Measurements from ENCODE around the gene KDM1A. TPM values are rescaled to one million over a fixed set of nuclear protein-coding genes. Genes with fewer than 3 reads are reported as not detected.

Gene KDM1A
- total and polyA plus RNA-seq, 2 donors (not counting 3 experiments of a cell fraction or from before 2014, with no cell fraction given), result 105 to 111 TPM

DNA sequence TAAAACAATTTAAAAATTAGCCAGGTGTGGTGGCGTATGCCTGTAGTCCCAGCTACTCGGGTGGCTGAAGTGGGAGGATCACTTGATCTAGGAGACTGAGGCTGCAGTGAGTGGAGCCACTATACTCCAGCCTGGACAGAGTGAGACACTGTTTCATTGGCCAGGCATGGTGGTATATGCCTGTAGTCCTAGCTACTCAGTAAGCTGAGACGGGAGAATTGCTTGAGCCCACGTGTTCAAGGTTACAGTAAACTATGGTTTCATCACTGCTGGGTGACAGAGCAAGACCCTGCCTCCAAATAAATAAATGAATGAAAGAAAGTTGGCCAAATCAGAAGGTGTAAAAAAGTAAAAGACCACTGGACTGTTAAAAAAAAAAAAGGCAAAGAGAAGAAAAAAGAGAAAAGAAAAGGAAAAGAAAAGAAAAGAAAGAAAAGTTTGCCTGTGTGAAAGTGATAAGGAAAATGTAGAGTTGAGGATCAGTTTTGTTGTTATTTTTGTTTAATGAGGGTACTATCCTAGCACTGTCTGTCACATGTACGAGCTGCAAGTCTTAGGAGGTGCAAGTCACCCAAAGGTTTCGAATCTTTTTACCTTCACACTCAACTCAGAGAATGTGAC is 97.1 kb downstream of the KDM1A start:
- CTCF ChIA-PET, result interaction anchor here (0.8 to 2.3 kb wide), 2 partner anchors 13 to 18 kb away, joined by 3 to 12 read pairs; no protein-coding TSS in a partner anchor

More for the DNA sequence above, 97.1 kb downstream of the KDM1A start:
- no peaks in the 10 kb centered on the region for H4K20me1 ChIP-seq (replicated peaks; ENCODE audit: control insufficient read depth, extremely low read depth, insufficient read depth, low read length)
- H3K4me1 ChIP-seq (ENCODE audit: control insufficient read depth, extremely low read depth, insufficient read depth, low read length), result peaks cover 37% of the 10 kb centered on the region
- no peak overlapping the region for H3K4me3 ChIP-seq (replicated peaks in 1 of 3; ENCODE audit: insufficient read depth in 1 of 3, low read depth in 1 of 3, low read length in 3 of 3)
- H3K9me3 ChIP-seq (replicated peaks; ENCODE audit: control insufficient read depth, insufficient read depth, low read length), result no peaks in the 10 kb centered on the region
- intact Hi-C loops (cut with micrococcal nuclease), result no loop called here
- POLR2A ChIA-PET, result no interaction called here
- H3K36me3 ChIP-seq (ENCODE audit: control insufficient read depth in 2 of 2, extremely low read depth in 1 of 2, insufficient read depth in 2 of 2, low read length in 2 of 2), result no peaks in the 10 kb centered on the region
- no TSS peak for BruUV-seq (replicated peaks)
- dilution Hi-C loops (cut with MboI; ENCODE audit: extremely low pct_ligation_motif_present, low sequenced_read_pairs), result no loop called here
- H3K9ac ChIP-seq (replicated peaks; ENCODE audit: extremely low read depth, insufficient read depth, low read length), result no peak overlapping the region
- FAIRE-seq (no peak), DNase-seq (ENCODE audit: low read depth, low spot score) (no peak)
- TF ChIP-seq POLR2A (IDR thresholded peaks at IDR 0.05; ENCODE audit: low read depth, low read length) (no peak), POLR2AphosphoS5 (IDR thresholded peaks at IDR 0.05; ENCODE audit: insufficient read depth, low read depth, low read length) (no peak), JUN (IDR thresholded peaks at IDR 0.05; ENCODE audit: borderline replicate concordance, insufficient read depth, insufficient read length, low read depth) (no peak), GATA2 (IDR thresholded peaks at IDR 0.05; ENCODE audit: insufficient read depth, insufficient read length, low read depth, low read length) (no peak), FOS (IDR thresholded peaks at IDR 0.05; ENCODE audit: borderline replicate concordance, insufficient read depth, low read length) (no peak), EZH2 (IDR thresholded peaks at IDR 0.05; ENCODE audit: borderline replicate concordance, low read depth, low read length, severe bottlenecking) (no peak), MYC (IDR thresholded peaks at IDR 0.05; ENCODE audit: low read depth, low read length) (no peak)
- TF ChIP-seq, protein P1, sequence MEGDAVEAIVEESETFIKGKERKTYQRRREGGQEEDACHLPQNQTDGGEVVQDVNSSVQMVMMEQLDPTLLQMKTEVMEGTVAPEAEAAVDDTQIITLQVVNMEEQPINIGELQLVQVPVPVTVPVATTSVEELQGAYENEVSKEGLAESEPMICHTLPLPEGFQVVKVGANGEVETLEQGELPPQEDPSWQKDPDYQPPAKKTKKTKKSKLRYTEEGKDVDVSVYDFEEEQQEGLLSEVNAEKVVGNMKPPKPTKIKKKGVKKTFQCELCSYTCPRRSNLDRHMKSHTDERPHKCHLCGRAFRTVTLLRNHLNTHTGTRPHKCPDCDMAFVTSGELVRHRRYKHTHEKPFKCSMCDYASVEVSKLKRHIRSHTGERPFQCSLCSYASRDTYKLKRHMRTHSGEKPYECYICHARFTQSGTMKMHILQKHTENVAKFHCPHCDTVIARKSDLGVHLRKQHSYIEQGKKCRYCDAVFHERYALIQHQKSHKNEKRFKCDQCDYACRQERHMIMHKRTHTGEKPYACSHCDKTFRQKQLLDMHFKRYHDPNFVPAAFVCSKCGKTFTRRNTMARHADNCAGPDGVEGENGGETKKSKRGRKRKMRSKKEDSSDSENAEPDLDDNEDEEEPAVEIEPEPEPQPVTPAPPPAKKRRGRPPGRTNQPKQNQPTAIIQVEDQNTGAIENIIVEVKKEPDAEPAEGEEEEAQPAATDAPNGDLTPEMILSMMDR (IDR thresholded peaks at IDR 0.05; ENCODE audit: extremely low read depth in 1 of 2, insufficient read depth in 1 of 2, low read depth in 1 of 2, low read length in 2 of 2), result no peak
- TF ChIP-seq, protein P2, sequence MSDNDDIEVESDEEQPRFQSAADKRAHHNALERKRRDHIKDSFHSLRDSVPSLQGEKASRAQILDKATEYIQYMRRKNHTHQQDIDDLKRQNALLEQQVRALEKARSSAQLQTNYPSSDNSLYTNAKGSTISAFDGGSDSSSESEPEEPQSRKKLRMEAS (IDR thresholded peaks at IDR 0.05; ENCODE audit: insufficient read depth, insufficient read length), result no peak
- no peak overlapping the region for H3K4me2 ChIP-seq (ENCODE audit: insufficient read depth, low read length)
- no peak overlapping the region for H3K27ac ChIP-seq (ENCODE audit: insufficient read depth, low read depth, low read length)
- H3K27me3 ChIP-seq (ENCODE audit: control insufficient read depth in 2 of 2, insufficient read depth in 2 of 2, low read length in 2 of 2), result no peaks in the 10 kb centered on the region
- H2AFZ ChIP-seq (ENCODE audit: low read depth, low read length), result no peak overlapping the region
- H3K79me2 ChIP-seq (ENCODE audit: control insufficient read depth, insufficient read depth, low read length), result peaks cover 96% of the 10 kb centered on the region
- H3K9me1 ChIP-seq (replicated peaks; ENCODE audit: control insufficient read depth, extremely low read depth, insufficient read depth, low read length), result no peaks in the 10 kb centered on the region
